ENCODE data around the gene FER. TPM values are rescaled to one million over a fixed set of nuclear protein-coding genes. Genes with fewer than 3 reads are reported as not detected.
"Not testable (repeated sequence)": the region's sequence is repeated elsewhere in the genome, so short reads cannot be mapped to it uniquely, and the experiment has no call there.

FER gene
- polyA plus RNA-seq, 1 experiment = 19.0 TPM

GRCh38 chr5:108884736-108885135 lies 137.0 kb downstream of the FER start:
- ChIA-PET POLR2A (no interaction called here), CTCF (no interaction called here)
- no peak for DNase-seq (ENCODE audit: low read depth, low spot score)
- Histone ChIP-seq H3K27me3 (ENCODE audit: control insufficient read depth, insufficient read depth, low read length) (no peaks in the 10 kb centered on the region), H3K27ac (ENCODE audit: low read depth, low read length) (no peak overlapping the region), H3K9me3 (ENCODE audit: control insufficient read depth, insufficient read depth, low read length) (no peaks in the 10 kb centered on the region), H3K4me3 (ENCODE audit: low read depth, low read length) (no peak overlapping the region)
- TF ChIP-seq CTCF (IDR thresholded peaks at IDR 0.05; ENCODE audit: low read depth, low read length) = no peak

GRCh38 chr5:108898257-108898656 lies 150.6 kb downstream of the FER start:
- H3K27ac ChIP-seq (ENCODE audit: low read depth, low read length) = no peak overlapping the region

GRCh38 chr5:108898707-108899106 lies 151.0 kb downstream of the FER start:
- DNase-seq (ENCODE audit: low read depth, low spot score) = no peak
- no peaks in the 10 kb centered on the region for H3K27me3 ChIP-seq (ENCODE audit: control insufficient read depth, insufficient read depth, low read length)
- no peak overlapping the region for H3K4me3 ChIP-seq (ENCODE audit: low read depth, low read length)
- ChIA-PET CTCF (no interaction called here), POLR2A (no interaction called here)
- H3K27ac ChIP-seq (ENCODE audit: low read depth, low read length) = no peak overlapping the region
- no peaks in the 10 kb centered on the region for H3K9me3 ChIP-seq (ENCODE audit: control insufficient read depth, insufficient read depth, low read length)
- TF ChIP-seq CTCF (IDR thresholded peaks at IDR 0.05; ENCODE audit: low read depth, low read length) = no peak

More at GRCh38 chr5:108898257-108898656, 150.6 kb downstream of the FER start:
- ChIA-PET CTCF (no interaction called here), POLR2A (no interaction called here)
- no peaks in the 10 kb centered on the region for H3K9me3 ChIP-seq (ENCODE audit: control insufficient read depth, insufficient read depth, low read length)
- H3K27me3 ChIP-seq (ENCODE audit: control insufficient read depth, insufficient read depth, low read length) = no peaks in the 10 kb centered on the region
- no peak overlapping the region for H3K4me3 ChIP-seq (ENCODE audit: low read depth, low read length)
- DNase-seq (ENCODE audit: low read depth, low spot score) = no peak
- no peak for TF ChIP-seq CTCF (IDR thresholded peaks at IDR 0.05; ENCODE audit: low read depth, low read length)

- H3K27ac ChIP-seq (ENCODE audit: low read depth, low read length); H3K27me3 ChIP-seq (ENCODE audit: control insufficient read depth, insufficient read depth, low read length); DNase-seq (ENCODE audit: low read depth, low spot score); H3K9me3 ChIP-seq (ENCODE audit: control insufficient read depth, insufficient read depth, low read length); H3K4me3 ChIP-seq (ENCODE audit: low read depth, low read length); POLR2A ChIA-PET: not testable (repeated sequence)
- CTCF ChIA-PET = interaction anchor here (0.7 kb wide), 1 partner anchor 669 kb away, joined by 3 read pairs; no protein-coding TSS in a partner anchor
Observed at GRCh38 chr5:108899244-108899643, 151.5 kb downstream of the FER start.

- TF ChIP-seq CTCF (IDR thresholded peaks at IDR 0.05; ENCODE audit: low read depth, low read length) = no peak
- H3K9me3 ChIP-seq (ENCODE audit: control insufficient read depth, insufficient read depth, low read length) = no peaks in the 10 kb centered on the region
- DNase-seq (ENCODE audit: low read depth, low spot score) = no peak
- no peak overlapping the region for H3K4me3 ChIP-seq (ENCODE audit: low read depth, low read length)
- CTCF ChIA-PET = no interaction called here
- POLR2A ChIA-PET = no interaction called here
- no peaks in the 10 kb centered on the region for H3K27me3 ChIP-seq (ENCODE audit: control insufficient read depth, insufficient read depth, low read length)
- H3K27ac ChIP-seq (ENCODE audit: low read depth, low read length) = no peak overlapping the region
Observed at GRCh38 chr5:108900668-108901067, 153.0 kb downstream of the FER start.

GRCh38 chr5:108905805-108906204 lies 158.1 kb downstream of the FER start:
- ChIA-PET CTCF (interaction anchor here (0.6 kb wide), 1 partner anchor 535 kb away, joined by 3 read pairs; no protein-coding TSS in a partner anchor), POLR2A (no interaction called here)
- no peak for DNase-seq (ENCODE audit: low read depth, low spot score)

More at GRCh38 chr5:108905805-108906204, 158.1 kb downstream of the FER start:
- Histone ChIP-seq H3K4me3 (ENCODE audit: low read depth, low read length) (no peak overlapping the region), H3K27ac (ENCODE audit: low read depth, low read length) (no peak overlapping the region), H3K9me3 (ENCODE audit: control insufficient read depth, insufficient read depth, low read length) (no peaks in the 10 kb centered on the region), H3K27me3 (ENCODE audit: control insufficient read depth, insufficient read depth, low read length) (no peaks in the 10 kb centered on the region)
- no peak for TF ChIP-seq CTCF (IDR thresholded peaks at IDR 0.05; ENCODE audit: low read depth, low read length)

All from AG04450 (cell line).